GM23338 (cell line): ENCODE measurements around the gene PLCD4.

Experiments used
- CREB1 ChIP-seq: fragments of 250-450 bp; sonication (Bioruptor Pico); IDR thresholded peaks from 2 replicates; pipeline ENCODE4 v1.5.0; 2020; ENCODE audit warnings: low read depth, mild to moderate bottlenecking, moderate library complexity
- CTCF ChIP-seq, 2 experiments: fragments of 200-600 bp in 1 of 2; sonication (generic) in 1 of 2; conservative IDR thresholded peaks; 2 replicates each; pipeline versions ENCODE4 v1.5.1 to v1.6.1; 2016 to 2017; ENCODE audit warnings: antibody characterized with exemption in 2 of 2, low read depth in 2 of 2, mild to moderate bottlenecking in 2 of 2, moderate library complexity in 1 of 2
- ETS1 ChIP-seq: IDR thresholded peaks from 2 replicates; pipeline ENCODE4 v1.6.1; 2016; ENCODE audit warnings: antibody characterized with exemption
- EZH2 ChIP-seq: fragments of 200-600 bp; sonication (generic); IDR thresholded peaks from one replicate; pipeline ENCODE4 v1.8.0; 2017; ENCODE audit warnings: antibody characterized with exemption, mild to moderate bottlenecking, low read depth; ENCODE audit not compliant: unreplicated experiment
- EZH2phosphoT487 ChIP-seq: fragments of 200-600 bp; sonication (generic); IDR thresholded peaks from one replicate; pipeline ENCODE4 v1.8.1; 2018; ENCODE audit warnings: antibody characterized with exemption; ENCODE audit not compliant: unreplicated experiment
- JUNB ChIP-seq: IDR thresholded peaks from one replicate; pipeline ENCODE4 v1.6.1; 2016; ENCODE audit warnings: antibody characterized with exemption; ENCODE audit not compliant: unreplicated experiment
- NANOG ChIP-seq: IDR thresholded peaks from 2 replicates; pipeline ENCODE4 v1.6.1; 2016; ENCODE audit warnings: antibody characterized with exemption, borderline replicate concordance
- POLR2AphosphoS5 ChIP-seq: IDR thresholded peaks from 2 replicates; pipeline ENCODE4 v1.6.1; 2016; ENCODE audit warnings: antibody characterized with exemption, low read depth
- REST ChIP-seq: IDR thresholded peaks from one replicate; pipeline ENCODE4 v1.6.1; 2018; ENCODE audit warnings: antibody characterized with exemption; ENCODE audit not compliant: unreplicated experiment
- STAT1 ChIP-seq: IDR thresholded peaks from one replicate; pipeline ENCODE4 v1.6.1; 2016; ENCODE audit warnings: antibody characterized with exemption; ENCODE audit not compliant: unreplicated experiment
- ZNF114 ChIP-seq: fragments of 250-450 bp; sonication (Bioruptor Pico); IDR thresholded peaks from 2 replicates; pipeline ENCODE4 v1.5.0; 2020; ENCODE audit warnings: mild to moderate bottlenecking, moderate library complexity
- ZNF331 ChIP-seq: fragments of 250-450 bp; sonication (Bioruptor Pico); IDR thresholded peaks from 2 replicates; pipeline ENCODE4 v1.5.0; 2020; ENCODE audit warnings: low read depth, mild to moderate bottlenecking, moderate library complexity

GRCh38 chr2:218642786-218643185, 35.1 kb downstream of the PLCD4 start:
- no peak for TF ChIP-seq CTCF (conservative IDR thresholded peaks at IDR 0.05; ENCODE audit: low read depth in 2 of 2)
- no peak for TF ChIP-seq EZH2phosphoT487
- TF ChIP-seq ZNF114 (CRISPR knock-in tag), result no peak
- no peak for TF ChIP-seq JUNB
- no peak for TF ChIP-seq EZH2
- TF ChIP-seq ZNF331 (CRISPR knock-in tag), result no peak
- TF ChIP-seq POLR2AphosphoS5, result no peak
- TF ChIP-seq ETS1, result no peak
- TF ChIP-seq REST, result no peak
- no peak for TF ChIP-seq CREB1 (CRISPR knock-in tag)
- no peak for TF ChIP-seq STAT1
- TF ChIP-seq NANOG, result no peak
